Mesendoderm (in vitro differentiated cells): ENCODE results near the gene CFAP61.
"Not testable (repeated sequence)": the region's sequence is repeated elsewhere in the genome, so short reads cannot be mapped to it uniquely, and the experiment has no call there.

ENCODE experiments used
- DNase-seq: peaks from one replicate; pipeline ENCODE4 v3.0.0; 2013
- H2AK5ac ChIP-seq: 2 replicates; pipeline ENCODE4 v1.6.1; 2013; ENCODE audit warnings: low read length, inconsistent platforms
- H2BK120ac ChIP-seq: 2 replicates; pipeline ENCODE4 v1.6.1; 2013; ENCODE audit warnings: low read depth, mild to moderate bottlenecking, low read length, moderate library complexity, mixed read lengths
- H2BK15ac ChIP-seq: replicated peaks from 2 replicates; pipeline ENCODE4 v1.6.1; 2013; ENCODE audit warnings: low read depth, mild to moderate bottlenecking, moderate library complexity
- H2BK5ac ChIP-seq: 2 replicates; pipeline ENCODE4 v1.6.1; 2013; ENCODE audit warnings: low read length, inconsistent platforms
- H3K18ac ChIP-seq: 2 replicates; pipeline ENCODE4 v1.6.1; 2013; ENCODE audit warnings: mild to moderate bottlenecking, low read length, mixed read lengths
- H3K23ac ChIP-seq: one replicate; pipeline ENCODE4 v1.6.1; 2013; ENCODE audit warnings: low read length
- H3K27ac ChIP-seq: 2 replicates; pipeline ENCODE4 v1.5.1; 2013; ENCODE audit warnings: low read depth, mild to moderate bottlenecking, inconsistent platforms, low read length, moderate library complexity
- H3K27me3 ChIP-seq: 2 replicates; pipeline ENCODE4 v1.6.1; 2013; ENCODE audit warnings: low read length, control low read depth, mild to moderate bottlenecking, inconsistent platforms; ENCODE audit not compliant: insufficient read depth, poor library complexity
- H3K36me3 ChIP-seq: 2 replicates; pipeline ENCODE4 v1.6.1; 2013; ENCODE audit warnings: low read length, inconsistent platforms; ENCODE audit not compliant: control insufficient read depth, insufficient read depth
- H3K4ac ChIP-seq: one replicate; pipeline ENCODE4 v1.6.1; 2013; ENCODE audit warnings: low read depth, mild to moderate bottlenecking, low read length, moderate library complexity
- H3K4me1 ChIP-seq: 2 replicates; pipeline ENCODE4 v1.6.1; 2013; ENCODE audit warnings: low read depth, low read length, inconsistent platforms; ENCODE audit not compliant: control insufficient read depth
- H3K4me2 ChIP-seq: 2 replicates; pipeline ENCODE4 v1.6.1; 2013; ENCODE audit warnings: low read length
- H3K4me3 ChIP-seq: 2 replicates; pipeline ENCODE4 v1.5.1; 2013; ENCODE audit warnings: mild to moderate bottlenecking, low read length
- H3K56ac ChIP-seq: one replicate; pipeline ENCODE4 v1.6.1; 2013; ENCODE audit warnings: low read length
- H3K79me1 ChIP-seq: 2 replicates; pipeline ENCODE4 v1.6.1; 2013; ENCODE audit warnings: low read length, inconsistent platforms
- H3K79me2 ChIP-seq: 2 replicates; pipeline ENCODE4 v1.6.1; 2013; ENCODE audit warnings: mild to moderate bottlenecking, low read length; ENCODE audit not compliant: control insufficient read depth, insufficient read depth
- H3K9ac ChIP-seq: 2 replicates; pipeline ENCODE4 v1.6.1; 2013; ENCODE audit warnings: low read length, inconsistent platforms
- H4K5ac ChIP-seq: one replicate; pipeline ENCODE4 v1.6.1; 2013; ENCODE audit warnings: low read length
- H4K8ac ChIP-seq: one replicate; pipeline ENCODE4 v1.6.1; 2013; ENCODE audit warnings: low read depth, mild to moderate bottlenecking, control low read depth, low read length, moderate library complexity
- WGBS: extraction: QIAGEN DNeasy Blood & Tissue Kit; methylation state at CpG from one replicate; pipeline ENCODE4 v1.1.7; 2013; ENCODE audit warnings: low lambda C conversion rate, missing lambda C conversion rate; ENCODE audit not compliant: insufficient coverage; ENCODE audit errors: extremely low coverage; 5-methylcytosine and 5-hydroxymethylcytosine counted together

Gene CFAP61

GRCh38 chr20:20341371-20341770 is 289.0 kb downstream of the CFAP61 start:
- no peak overlapping the region for H4K5ac ChIP-seq
- H2BK5ac ChIP-seq = no peak overlapping the region
- H3K79me1 ChIP-seq = no peaks in the 10 kb centered on the region
- H3K36me3 ChIP-seq = no peaks in the 10 kb centered on the region
- H3K4ac ChIP-seq = no peak overlapping the region
- H3K4me1 ChIP-seq = no peaks in the 10 kb centered on the region
- H2BK120ac ChIP-seq = no peak overlapping the region
- H3K9ac ChIP-seq = no peak overlapping the region
- DNase-seq = no peak
- no peak overlapping the region for H3K23ac ChIP-seq
- no peak overlapping the region for H3K56ac ChIP-seq
- no peak overlapping the region for H2BK15ac ChIP-seq
- no peak overlapping the region for H2AK5ac ChIP-seq
- H3K18ac ChIP-seq = no peak overlapping the region
- no peaks in the 10 kb centered on the region for H3K79me2 ChIP-seq
- no peaks in the 10 kb centered on the region for H3K27me3 ChIP-seq
- H3K4me3 ChIP-seq = no peak overlapping the region
- no peak overlapping the region for H4K8ac ChIP-seq
- no peak overlapping the region for H3K27ac ChIP-seq
- no peak overlapping the region for H3K4me2 ChIP-seq
- WGBS = no CpG with 5 or more reads among the region's 4 CpGs

GRCh38 chr20:20342066-20342465 is 289.7 kb downstream of the CFAP61 start:
- Histone ChIP-seq H2BK120ac (no peak overlapping the region), H3K4me1 (no peaks in the 10 kb centered on the region), H3K4ac (no peak overlapping the region), H3K79me2 (no peaks in the 10 kb centered on the region), H3K18ac (no peak overlapping the region), H2BK5ac (no peak overlapping the region), H3K27ac (no peak overlapping the region), H3K4me3 (no peak overlapping the region), H3K79me1 (no peaks in the 10 kb centered on the region), H3K9ac (no peak overlapping the region), H2AK5ac (no peak overlapping the region), H4K8ac (no peak overlapping the region), H3K23ac (no peak overlapping the region), H4K5ac (no peak overlapping the region), H3K27me3 (no peaks in the 10 kb centered on the region), H3K4me2 (no peak overlapping the region), H3K36me3 (no peaks in the 10 kb centered on the region), H2BK15ac (no peak overlapping the region), H3K56ac (no peak overlapping the region)
- DNase-seq = no peak
- WGBS = no CpG with 5 or more reads among the region's 5 CpGs

GRCh38 chr20:20343932-20344331 is 291.6 kb downstream of the CFAP61 start:
- WGBS = no CpG with 5 or more reads among the region's 7 CpGs
- DNase-seq = no peak
- no peak overlapping the region for H3K23ac ChIP-seq
- H3K79me2 ChIP-seq = no peaks in the 10 kb centered on the region
- no peaks in the 10 kb centered on the region for H3K4me1 ChIP-seq
- no peak overlapping the region for H3K18ac ChIP-seq
- no peak overlapping the region for H3K4me3 ChIP-seq
- H3K9ac ChIP-seq = no peak overlapping the region
- H4K8ac ChIP-seq = no peak overlapping the region
- H2BK15ac ChIP-seq = no peak overlapping the region
- no peak overlapping the region for H3K56ac ChIP-seq
- H3K79me1 ChIP-seq = no peaks in the 10 kb centered on the region
- H3K4ac ChIP-seq = no peak overlapping the region
- H3K4me2 ChIP-seq = no peak overlapping the region
- no peaks in the 10 kb centered on the region for H3K27me3 ChIP-seq
- H3K27ac ChIP-seq = no peak overlapping the region
- no peaks in the 10 kb centered on the region for H3K36me3 ChIP-seq
- H4K5ac ChIP-seq = no peak overlapping the region
- H2AK5ac ChIP-seq = no peak overlapping the region
- H2BK5ac ChIP-seq = no peak overlapping the region
- H2BK120ac ChIP-seq = no peak overlapping the region

DNA sequence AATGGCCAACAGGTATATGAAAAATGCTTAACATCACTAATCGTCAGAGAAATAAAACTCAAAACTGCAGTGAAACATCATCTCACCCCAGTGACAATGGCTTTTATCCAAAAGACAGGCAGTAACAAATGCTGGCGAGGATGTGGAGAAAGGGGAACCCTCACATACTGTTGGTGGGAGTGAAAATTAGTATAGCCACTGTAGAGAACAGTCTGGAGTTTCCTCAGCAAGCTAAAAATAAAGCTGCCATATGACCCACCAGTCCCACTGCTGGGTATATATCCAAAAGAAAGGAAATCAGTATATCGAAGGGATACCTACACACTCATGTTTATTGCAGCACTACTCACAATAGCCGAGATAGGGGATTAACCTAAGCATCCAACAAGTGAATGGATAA is 292.1 kb downstream of the CFAP61 start:
- H3K4me3 ChIP-seq = no peak overlapping the region
- H3K9ac ChIP-seq = no peak overlapping the region
- H2BK120ac ChIP-seq = no peak overlapping the region
- H3K4ac ChIP-seq = no peak overlapping the region
- H3K4me1 ChIP-seq = no peaks in the 10 kb centered on the region
- H3K27me3 ChIP-seq = no peaks in the 10 kb centered on the region
- no peak overlapping the region for H2BK5ac ChIP-seq
- no peak overlapping the region for H3K4me2 ChIP-seq
- H3K23ac ChIP-seq = no peak overlapping the region
- no peak overlapping the region for H3K56ac ChIP-seq
- WGBS = no CpG with 5 or more reads among the region's 4 CpGs
- no peak overlapping the region for H2BK15ac ChIP-seq
- no peaks in the 10 kb centered on the region for H3K79me2 ChIP-seq
- H4K8ac ChIP-seq = no peak overlapping the region
- no peaks in the 10 kb centered on the region for H3K79me1 ChIP-seq
- no peak for DNase-seq
- H3K27ac ChIP-seq = no peak overlapping the region
- H4K5ac ChIP-seq = no peak overlapping the region
- H2AK5ac ChIP-seq = no peak overlapping the region
- no peaks in the 10 kb centered on the region for H3K36me3 ChIP-seq
- H3K18ac ChIP-seq = no peak overlapping the region

DNA sequence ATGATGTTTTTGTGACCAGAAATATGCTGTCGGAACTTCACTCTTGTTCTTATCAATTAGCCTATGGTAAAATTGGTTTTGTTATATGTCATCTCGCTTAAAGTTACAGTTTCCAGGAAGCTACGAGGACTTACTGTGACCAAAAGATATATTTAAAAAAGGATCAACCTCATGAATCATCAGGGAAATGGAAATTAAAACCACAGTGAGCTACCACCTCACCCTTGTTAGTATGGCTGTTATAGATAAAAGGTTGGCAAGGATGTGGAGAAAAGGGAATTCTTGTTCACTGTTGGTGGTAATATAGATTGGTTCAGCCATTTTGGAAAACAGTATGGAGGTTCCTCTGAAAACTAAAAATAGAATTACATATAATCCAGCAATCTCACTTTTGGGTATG is 301.2 kb downstream of the CFAP61 start:
- H3K18ac ChIP-seq = no peak overlapping the region
- H2AK5ac ChIP-seq = no peak overlapping the region
- WGBS = no CpG with 5 or more reads among the region's 3 CpGs
- H2BK5ac ChIP-seq = no peak overlapping the region
- no peaks in the 10 kb centered on the region for H3K4me1 ChIP-seq
- H2BK120ac ChIP-seq = no peak overlapping the region
- DNase-seq = no peak
- H4K5ac ChIP-seq = no peak overlapping the region
- H3K79me2 ChIP-seq = no peaks in the 10 kb centered on the region
- no peak overlapping the region for H3K4me2 ChIP-seq
- H3K56ac ChIP-seq = no peak overlapping the region
- no peak overlapping the region for H4K8ac ChIP-seq
- no peaks in the 10 kb centered on the region for H3K79me1 ChIP-seq
- H3K27ac ChIP-seq = no peak overlapping the region
- H3K23ac ChIP-seq = no peak overlapping the region
- H2BK15ac ChIP-seq = no peak overlapping the region
- H3K9ac ChIP-seq = no peak overlapping the region
- H3K4ac ChIP-seq = no peak overlapping the region
- no peak overlapping the region for H3K4me3 ChIP-seq
- H3K27me3 ChIP-seq = no peaks in the 10 kb centered on the region
- no peaks in the 10 kb centered on the region for H3K36me3 ChIP-seq

DNA sequence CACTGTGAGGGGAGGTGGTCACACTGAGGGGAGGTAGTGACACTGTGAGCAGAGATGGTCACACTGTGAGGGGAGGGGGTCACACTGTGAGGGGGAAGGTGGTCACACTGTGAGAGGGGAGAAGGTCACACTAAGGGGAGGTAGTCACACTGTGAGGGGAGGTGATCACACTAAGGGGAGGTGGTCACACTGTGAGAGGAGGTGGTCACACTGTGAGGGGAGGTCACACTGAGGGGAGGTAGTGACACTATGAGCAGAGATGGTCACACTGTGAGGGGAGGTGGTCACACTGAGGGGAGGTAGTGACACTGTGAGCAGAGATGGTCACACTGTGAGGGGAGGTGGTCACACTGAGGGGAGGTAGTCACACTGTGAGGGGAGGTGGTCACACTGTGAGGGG is 303.2 kb downstream of the CFAP61 start:
- not testable (repeated sequence) for H3K9ac ChIP-seq, H3K4me3 ChIP-seq, H3K56ac ChIP-seq, H3K4me1 ChIP-seq, H2AK5ac ChIP-seq, H3K18ac ChIP-seq, H4K5ac ChIP-seq, H3K4me2 ChIP-seq, H3K27ac ChIP-seq, H4K8ac ChIP-seq, H3K79me1 ChIP-seq, H3K4ac ChIP-seq, H3K79me2 ChIP-seq, DNase-seq, H2BK15ac ChIP-seq, H3K27me3 ChIP-seq, H3K36me3 ChIP-seq, H2BK120ac ChIP-seq, H3K23ac ChIP-seq, H2BK5ac ChIP-seq
